ENCODE data around the gene GPR146.
"Not testable (repeated sequence)": the region's sequence is repeated elsewhere in the genome, so short reads cannot be mapped to it uniquely, and the experiment has no call there.

- TF ChIP-seq CTCF (conservative IDR thresholded peaks at IDR 0.05 in 1 of 2, IDR thresholded peaks at IDR 0.05 in 1 of 2; ENCODE audit: low read depth in 1 of 2, low read length in 2 of 2); EZH2 (IDR thresholded peaks at IDR 0.05; ENCODE audit: low read length, missing control alignments): not testable (repeated sequence)
These were observed 8.0 kb upstream of the GPR146 start for GRCh38 chr7:1036164-1036928.
